Medulla oblongata (tissue), 1 donor: ENCODE data around the gene PLCD3.
A peak's percentile ranks its signal among the peaks of the same experiment; 100 is the strongest.

Experiments
- DNase-seq: peaks from one replicate; pipeline ENCODE4 v3.0.0-alpha.2; 2015; ENCODE audit errors: extremely low spot score

Gene PLCD3

GRCh38 chr17:45073414-45074070 is 58.8 kb downstream of the PLCD3 start:
- no peak for DNase-seq

DNA sequence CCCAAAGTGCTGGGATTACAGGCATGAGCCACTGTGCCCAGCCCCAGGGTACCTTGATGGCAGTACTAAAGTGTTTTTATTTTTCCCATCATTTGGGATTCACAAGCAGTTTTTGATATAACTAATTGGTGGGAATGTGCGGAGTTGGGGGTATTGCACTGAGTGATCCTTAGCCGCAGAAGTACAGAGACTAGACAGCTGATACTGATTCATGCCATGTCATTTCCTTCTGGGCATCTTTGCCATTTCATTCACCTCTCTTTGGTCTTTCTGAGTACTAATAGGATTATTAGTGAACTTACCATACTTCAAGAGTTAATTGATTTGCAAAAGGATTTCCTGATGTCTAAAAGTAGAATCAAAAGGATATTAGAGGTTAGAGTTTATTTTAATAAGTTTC is 61.5 kb downstream of the PLCD3 start:
- no peak for DNase-seq

GRCh38 chr17:45070001-45070400 is 62.3 kb downstream of the PLCD3 start:
- no peak for DNase-seq

- DNase-seq, result no peak
Observed at GRCh38 chr17:45067637-45068036, 64.7 kb downstream of the PLCD3 start.

- DNase-seq, result no peak
Observed at GRCh38 chr17:45063198-45063597, 69.1 kb downstream of the PLCD3 start.

DNA sequence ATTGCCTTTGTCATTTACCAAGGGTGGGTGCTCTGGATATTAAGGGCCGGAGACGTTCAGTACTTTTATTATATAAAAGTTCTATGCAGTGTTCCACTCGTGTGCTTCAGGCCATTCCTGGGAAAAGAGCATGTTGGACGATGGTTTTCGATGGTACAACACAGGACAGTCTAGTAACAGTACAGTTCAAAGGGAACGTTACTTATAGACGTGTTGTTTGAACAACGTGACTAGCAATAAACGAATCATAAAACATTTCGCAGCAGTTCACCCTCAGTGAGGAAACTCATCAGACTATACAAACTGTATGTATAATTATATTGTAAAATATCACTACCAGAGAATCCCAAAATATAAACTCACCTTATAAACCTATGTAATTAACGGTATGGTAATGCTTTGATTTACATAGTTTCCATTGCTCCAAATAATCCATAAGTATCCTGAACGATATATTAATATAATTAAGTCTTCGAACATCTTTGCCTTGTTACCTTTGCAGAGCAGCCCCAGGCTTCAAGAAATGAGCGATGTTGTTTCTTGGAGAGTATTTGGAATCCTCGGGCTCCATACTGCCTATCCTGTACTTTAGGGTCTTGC is 70.6 kb downstream of the PLCD3 start:
- DNase-seq, result no peak

DNA sequence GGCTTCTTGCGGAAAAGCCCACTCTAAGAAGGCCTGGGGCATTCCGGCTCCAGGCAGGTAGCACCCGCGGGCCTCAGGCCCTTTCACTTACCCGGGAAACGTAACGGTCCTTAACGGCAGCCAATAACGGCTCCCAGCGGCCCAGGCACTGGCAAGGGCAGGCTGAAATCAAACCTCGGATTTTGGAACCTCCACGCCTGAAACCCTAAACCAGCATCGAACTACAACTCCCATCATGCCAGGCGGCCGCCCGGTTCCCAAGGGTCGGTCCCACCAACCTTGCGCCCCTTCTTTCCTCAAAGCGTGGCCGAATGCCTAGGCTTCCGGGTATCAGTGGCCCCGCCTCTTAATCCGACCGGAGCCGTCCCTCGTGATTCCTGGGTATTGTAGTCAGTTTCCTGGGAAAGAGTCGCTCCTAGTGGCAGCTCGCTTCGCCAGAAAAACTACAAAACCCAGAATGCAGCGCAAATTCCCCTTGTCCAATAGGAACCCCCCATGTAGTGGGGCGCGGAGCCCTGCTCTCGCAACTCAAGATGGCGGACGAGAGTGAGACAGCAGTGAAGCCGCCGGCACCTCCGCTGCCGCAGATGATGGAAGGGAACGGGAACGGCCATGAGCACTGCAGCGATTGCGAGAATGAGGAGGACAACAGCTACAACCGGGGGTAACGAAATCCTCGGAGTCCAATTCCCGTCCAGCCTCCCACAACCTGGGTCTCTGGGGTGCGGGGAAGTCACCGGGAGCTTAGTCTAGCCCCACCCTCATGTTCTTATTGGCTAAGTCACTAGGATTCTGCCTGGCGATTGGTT is 71.3 kb downstream of the PLCD3 start, which contains the start of gene NMT1:
Gene NMT1, plus strand, starts transcription at position 521 of the 809 bp plus-strand sequence. Its CDS starts 13 bp downstream, at position 534.
- peak; percentile 100 for DNase-seq

- DNase-seq, result no peak
Observed at GRCh38 chr17:45060382-45060796, 71.9 kb downstream of the PLCD3 start.
